Skeletal muscle satellite cell (primary cell): ENCODE data around the gene LRRC4B.

Experiments
- H3K27me3 ChIP-seq: 2 replicates; pipeline ENCODE4 v1.7.0; 2013; ENCODE audit warnings: low read length; ENCODE audit not compliant: control insufficient read depth, insufficient read depth
- H3K36me3 ChIP-seq: 2 replicates; pipeline ENCODE4 v1.7.0; 2013; ENCODE audit warnings: mild to moderate bottlenecking, control low read depth, low read length; ENCODE audit not compliant: insufficient read depth
- H3K4me1 ChIP-seq: 2 replicates; pipeline ENCODE4 v1.7.0; 2013; ENCODE audit warnings: low read length; ENCODE audit not compliant: control insufficient read depth, insufficient read depth
- H3K4me2 ChIP-seq: 2 replicates; pipeline ENCODE4 v1.7.0; 2013; ENCODE audit warnings: mild to moderate bottlenecking, low read length
- H3K4me3 ChIP-seq: 2 replicates; pipeline ENCODE4 v1.7.0; 2013; ENCODE audit warnings: low read length
- H3K9ac ChIP-seq: 2 replicates; pipeline ENCODE4 v1.7.0; 2013; ENCODE audit warnings: mild to moderate bottlenecking, low read depth, low read length, moderate library complexity
- H3K9me3 ChIP-seq: replicated peaks from 2 replicates; pipeline ENCODE4 v1.7.0; 2013; ENCODE audit warnings: mild to moderate bottlenecking, control low read depth, low read length

Gene LRRC4B

DNA sequence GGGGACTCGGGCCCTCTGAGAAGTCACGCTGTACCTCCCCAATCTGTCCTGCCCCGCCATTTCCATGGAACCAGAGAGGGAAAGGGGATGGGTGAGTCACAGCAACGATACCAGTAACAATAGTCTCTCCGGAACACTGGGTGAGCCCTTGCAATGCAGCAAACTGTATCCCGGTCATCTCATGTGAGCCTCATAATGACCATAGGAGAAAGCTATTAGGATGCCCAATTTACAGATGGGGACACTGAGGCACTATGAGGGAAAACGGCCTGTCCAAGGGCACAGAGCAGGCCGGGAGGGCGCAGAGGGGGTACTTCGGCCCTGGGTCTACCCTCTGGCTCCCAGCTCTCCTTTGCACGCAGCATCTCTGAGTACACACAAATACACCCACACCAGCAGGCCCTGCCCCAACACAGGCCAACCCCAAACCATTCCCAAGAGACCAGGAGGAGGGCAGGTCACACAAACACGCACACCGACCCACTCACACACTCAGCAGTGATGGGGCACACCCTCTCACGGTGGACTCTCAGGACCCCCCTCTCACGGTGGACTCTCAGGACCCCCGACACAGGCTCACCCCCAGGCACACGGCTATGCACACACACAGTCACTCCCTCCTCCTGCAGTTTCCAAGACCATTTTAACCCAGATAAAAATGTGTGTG, 18.2 kb downstream of the LRRC4B start:
- Histone ChIP-seq H3K9me3 (no peaks in the 10 kb centered on the region), H3K4me3 (no peak overlapping the region), H3K9ac (no peak overlapping the region), H3K36me3 (no peaks in the 10 kb centered on the region), H3K4me2 (no peak overlapping the region), H3K27me3 (peaks cover 35% of the 10 kb centered on the region), H3K4me1 (no peaks in the 10 kb centered on the region)

DNA sequence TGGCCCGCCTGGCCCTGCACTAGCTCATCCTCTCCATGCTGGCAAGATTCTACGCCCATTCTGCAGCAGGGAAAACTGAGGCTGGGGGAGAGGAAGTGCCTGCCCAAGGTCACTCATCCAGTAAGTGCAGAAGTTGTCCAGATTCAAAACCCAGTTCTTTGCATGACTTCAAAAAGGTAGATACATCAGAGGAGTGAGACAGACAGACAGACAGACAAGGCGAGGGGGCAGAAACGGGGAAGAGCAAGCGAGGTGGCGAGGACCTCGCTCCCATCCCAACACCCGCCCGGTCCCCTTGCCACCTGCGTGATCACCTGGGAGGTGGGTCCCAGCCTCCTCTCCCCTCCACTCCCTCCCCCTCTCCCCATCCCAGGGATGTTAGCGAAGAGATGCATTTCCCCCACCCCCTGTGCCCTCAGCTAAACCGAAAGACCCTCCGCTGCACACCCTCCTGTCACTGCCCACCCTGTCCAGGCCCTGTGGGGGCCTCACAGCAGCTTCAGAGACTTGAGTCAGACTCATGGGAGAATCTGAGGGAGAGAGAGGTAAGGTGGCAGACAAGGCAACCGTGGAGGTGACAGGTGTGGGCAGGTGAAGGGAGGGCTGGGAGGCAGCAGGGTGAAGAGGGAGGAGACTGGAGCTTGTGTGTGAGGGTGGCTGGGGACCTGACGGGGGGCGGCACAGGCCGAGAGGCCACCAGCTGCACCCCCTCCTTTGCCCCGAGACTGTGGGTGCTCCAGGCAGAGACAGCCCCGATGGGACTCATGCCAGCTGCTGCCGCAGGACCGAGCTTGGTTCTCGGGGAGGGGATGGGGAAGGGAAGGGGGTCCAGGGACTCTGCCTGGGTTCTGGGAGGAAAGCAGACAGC, 18.9 kb downstream of the LRRC4B start:
- no peak overlapping the region for H3K9ac ChIP-seq
- peaks cover 28% of the 10 kb centered on the region for H3K27me3 ChIP-seq
- no peak overlapping the region for H3K4me2 ChIP-seq
- H3K4me3 ChIP-seq: no peak overlapping the region
- no peaks in the 10 kb centered on the region for H3K9me3 ChIP-seq
- no peaks in the 10 kb centered on the region for H3K4me1 ChIP-seq
- H3K36me3 ChIP-seq: no peaks in the 10 kb centered on the region

GRCh38 chr19:50548191-50549058, 19.8 kb downstream of the LRRC4B start:
- H3K4me2 ChIP-seq: no peak overlapping the region
- H3K4me1 ChIP-seq: no peaks in the 10 kb centered on the region
- H3K9ac ChIP-seq: no peak overlapping the region
- H3K4me3 ChIP-seq: no peak overlapping the region
- H3K27me3 ChIP-seq: peaks cover 24% of the 10 kb centered on the region
- no peaks in the 10 kb centered on the region for H3K9me3 ChIP-seq
- no peaks in the 10 kb centered on the region for H3K36me3 ChIP-seq

GRCh38 chr19:50547385-50548190, 20.6 kb downstream of the LRRC4B start:
- H3K4me2 ChIP-seq: no peak overlapping the region
- no peaks in the 10 kb centered on the region for H3K4me1 ChIP-seq
- H3K36me3 ChIP-seq: no peaks in the 10 kb centered on the region
- H3K4me3 ChIP-seq: no peak overlapping the region
- peaks cover 18% of the 10 kb centered on the region for H3K27me3 ChIP-seq
- H3K9me3 ChIP-seq: no peaks in the 10 kb centered on the region
- H3K9ac ChIP-seq: no peak overlapping the region

DNA sequence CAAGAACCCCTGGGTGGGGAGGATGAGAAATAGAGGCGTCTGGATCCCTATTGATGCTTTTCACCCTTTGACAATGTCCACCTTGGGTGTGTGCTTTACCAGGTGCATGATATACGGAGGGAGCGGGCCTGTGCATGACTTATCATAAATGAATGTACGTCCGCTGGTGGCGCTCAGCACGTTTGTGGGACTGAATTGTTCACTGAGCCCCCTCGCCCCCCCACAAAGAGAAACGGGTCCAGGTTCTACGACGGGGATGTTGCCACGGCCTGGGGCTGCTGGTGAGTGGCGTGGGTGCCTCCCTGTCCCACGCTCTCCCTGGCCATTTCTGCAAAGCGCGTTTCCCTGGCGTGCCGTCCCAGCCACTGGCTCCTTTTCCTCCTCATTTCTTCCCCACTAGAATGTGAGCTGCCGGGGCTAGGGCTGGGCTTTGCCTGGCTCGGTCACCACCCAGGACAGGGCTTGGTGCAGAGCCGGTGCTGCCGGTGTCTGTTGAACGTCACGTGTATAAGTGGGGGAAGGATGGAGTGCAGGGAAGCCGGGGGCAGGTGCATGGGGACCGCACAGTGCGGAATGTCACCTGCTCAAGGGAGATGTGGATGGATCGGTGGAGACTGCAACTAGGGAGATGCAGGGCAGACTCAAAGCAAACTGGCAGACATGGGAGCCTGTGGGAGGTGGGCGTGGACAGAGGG, 21.6 kb downstream of the LRRC4B start:
- no peaks in the 10 kb centered on the region for H3K9me3 ChIP-seq
- no peak overlapping the region for H3K4me2 ChIP-seq
- no peak overlapping the region for H3K9ac ChIP-seq
- H3K4me3 ChIP-seq: no peak overlapping the region
- H3K27me3 ChIP-seq: peaks cover 11% of the 10 kb centered on the region
- no peaks in the 10 kb centered on the region for H3K36me3 ChIP-seq
- H3K4me1 ChIP-seq: no peaks in the 10 kb centered on the region

DNA sequence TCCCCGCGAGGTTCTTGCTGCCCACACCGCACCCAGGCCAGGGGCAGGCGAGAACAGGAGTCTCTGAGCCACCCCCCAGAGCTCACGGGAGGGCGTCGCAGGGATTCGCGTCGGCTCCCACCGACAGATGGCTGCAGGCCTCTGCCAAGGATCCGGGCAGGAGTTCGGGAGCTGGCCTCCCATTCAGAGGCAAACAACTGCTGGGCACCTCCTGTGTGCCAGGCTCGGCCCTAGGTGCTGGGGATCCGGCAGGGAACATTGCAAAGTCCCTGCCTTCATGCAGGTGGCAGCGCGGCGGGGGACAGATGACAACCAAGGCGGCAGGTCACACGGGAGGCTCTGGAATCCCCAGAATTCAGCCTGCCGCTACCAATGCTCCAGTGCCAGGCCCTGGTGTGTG, 25.3 kb downstream of the LRRC4B start:
- no peaks in the 10 kb centered on the region for H3K27me3 ChIP-seq
- no peaks in the 10 kb centered on the region for H3K4me1 ChIP-seq
- H3K9ac ChIP-seq: no peak overlapping the region
- no peaks in the 10 kb centered on the region for H3K36me3 ChIP-seq
- no peaks in the 10 kb centered on the region for H3K9me3 ChIP-seq
- H3K4me3 ChIP-seq: no peak overlapping the region
- no peak overlapping the region for H3K4me2 ChIP-seq

GRCh38 chr19:50537769-50538230, 30.4 kb downstream of the LRRC4B start:
- no peak overlapping the region for H3K4me3 ChIP-seq
- peaks cover under 1% of the 10 kb centered on the region for H3K9me3 ChIP-seq
- no peaks in the 10 kb centered on the region for H3K36me3 ChIP-seq
- H3K4me2 ChIP-seq: no peak overlapping the region
- no peak overlapping the region for H3K9ac ChIP-seq
- H3K27me3 ChIP-seq: no peaks in the 10 kb centered on the region
- no peaks in the 10 kb centered on the region for H3K4me1 ChIP-seq

DNA sequence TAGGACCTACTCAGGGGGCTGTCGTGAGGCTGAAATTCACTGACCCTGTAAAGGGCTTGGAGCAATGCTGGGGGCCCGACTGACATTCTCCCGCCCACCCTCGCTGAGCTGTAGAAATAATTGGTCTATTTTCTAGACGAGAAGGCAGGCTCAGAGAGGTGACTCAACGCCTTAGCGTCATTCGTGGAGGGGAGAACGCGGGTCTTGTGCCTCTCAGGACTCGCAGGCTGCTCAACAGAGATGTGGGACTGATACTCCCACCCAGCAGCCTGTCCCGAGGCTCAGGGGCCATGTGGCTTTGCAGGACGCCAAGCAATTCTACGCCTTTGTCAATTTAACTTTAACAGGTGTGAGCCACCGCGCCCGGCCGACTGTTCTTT, 30.9 kb downstream of the LRRC4B start:
- no peak overlapping the region for H3K4me2 ChIP-seq
- no peaks in the 10 kb centered on the region for H3K36me3 ChIP-seq
- no peaks in the 10 kb centered on the region for H3K27me3 ChIP-seq
- H3K9me3 ChIP-seq: peaks cover 6% of the 10 kb centered on the region
- H3K9ac ChIP-seq: no peak overlapping the region
- H3K4me1 ChIP-seq: no peaks in the 10 kb centered on the region
- H3K4me3 ChIP-seq: no peak overlapping the region

DNA sequence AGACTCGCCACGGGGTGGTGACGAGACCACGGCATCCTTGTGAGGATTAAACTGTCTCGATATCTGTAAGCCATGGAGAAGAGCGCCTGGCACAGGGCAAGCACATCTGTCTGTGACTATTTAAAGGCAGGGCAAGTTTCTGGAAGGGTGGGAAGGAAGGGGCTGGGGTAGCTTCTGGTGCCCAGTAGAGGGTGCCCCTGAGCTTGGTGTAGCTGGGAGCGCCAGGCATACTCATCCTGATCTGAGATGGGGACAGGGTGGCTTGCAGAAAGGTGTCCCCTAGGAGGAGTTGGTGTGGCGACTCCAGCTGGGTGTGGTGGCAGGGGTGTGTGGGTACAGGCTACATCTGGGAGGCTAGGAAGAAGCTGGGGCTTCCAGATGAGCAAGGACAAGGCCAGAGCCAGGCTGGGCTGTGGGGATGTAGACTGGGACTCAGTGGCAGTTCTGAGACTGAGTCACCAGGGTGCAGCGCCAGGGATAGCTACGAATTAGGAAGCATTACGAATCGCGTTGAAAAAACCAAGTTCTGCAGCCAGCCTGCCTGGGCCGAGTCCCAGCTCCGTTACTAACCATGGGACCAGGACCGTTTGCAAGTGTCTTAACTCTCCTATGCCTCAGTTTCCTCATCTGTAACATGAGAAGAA, 31.5 kb downstream of the LRRC4B start:
- H3K4me2 ChIP-seq: no peak overlapping the region
- no peak overlapping the region for H3K9ac ChIP-seq
- no peaks in the 10 kb centered on the region for H3K4me1 ChIP-seq
- no peaks in the 10 kb centered on the region for H3K36me3 ChIP-seq
- no peak overlapping the region for H3K4me3 ChIP-seq
- H3K9me3 ChIP-seq: peaks cover 6% of the 10 kb centered on the region
- no peaks in the 10 kb centered on the region for H3K27me3 ChIP-seq

- no peak overlapping the region for H3K4me2 ChIP-seq
- no peak overlapping the region for H3K4me3 ChIP-seq
- H3K9ac ChIP-seq: no peak overlapping the region
- H3K4me1 ChIP-seq: no peaks in the 10 kb centered on the region
- H3K9me3 ChIP-seq: peaks cover 6% of the 10 kb centered on the region
- H3K27me3 ChIP-seq: no peaks in the 10 kb centered on the region
- H3K36me3 ChIP-seq: no peaks in the 10 kb centered on the region
Measured at GRCh38 chr19:50535672-50536187, 32.5 kb downstream of the LRRC4B start.
